ENCODE results near the gene EPSTI1. TPM values are rescaled to one million over a fixed set of nuclear protein-coding genes. Genes with fewer than 3 reads are reported as not detected.

The EPSTI1 gene
- total RNA-seq, 1 donor from 2014 or later: 96.0 TPM

DNA sequence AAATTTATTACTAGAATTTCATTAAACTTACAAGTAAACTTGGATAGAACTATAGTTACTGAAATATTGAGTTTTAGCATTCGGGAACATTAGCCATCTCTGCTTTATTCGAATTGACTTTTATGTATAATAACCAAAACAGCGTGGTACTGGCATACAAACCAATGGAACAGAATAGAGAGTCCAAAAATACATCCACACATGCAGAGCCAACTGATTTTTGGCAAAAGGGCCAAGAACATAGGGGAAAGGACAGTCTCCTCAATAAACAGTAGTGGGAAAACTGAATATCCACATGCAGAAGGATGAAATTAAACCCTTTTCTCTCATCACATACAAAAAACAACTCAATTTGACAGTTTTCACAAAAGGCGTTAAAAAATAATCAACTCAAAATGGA lies 84.3 kb downstream of the EPSTI1 start:
- peaks cover 3% of the 10 kb centered on the region for H3K4me1 Mint-ChIP-seq (ENCODE audit: low read depth, unreplicated experiment)
- no peaks in the 10 kb centered on the region for H3K79me2 ChIP-seq (ENCODE audit: insufficient read depth, low read length)
- DNase-seq (ENCODE audit: low read depth) (no peak), FAIRE-seq (no peak)
- no peaks in the 10 kb centered on the region for H3K9me3 ChIP-seq (ENCODE audit: insufficient read depth, low read depth, low read length)
- no peak overlapping the region for H3K4me2 ChIP-seq (ENCODE audit: low read length)
- H3K36me3 Mint-ChIP-seq (ENCODE audit: low read depth, unreplicated experiment): peaks cover 8% of the 10 kb centered on the region
- TF ChIP-seq, protein P1, sequence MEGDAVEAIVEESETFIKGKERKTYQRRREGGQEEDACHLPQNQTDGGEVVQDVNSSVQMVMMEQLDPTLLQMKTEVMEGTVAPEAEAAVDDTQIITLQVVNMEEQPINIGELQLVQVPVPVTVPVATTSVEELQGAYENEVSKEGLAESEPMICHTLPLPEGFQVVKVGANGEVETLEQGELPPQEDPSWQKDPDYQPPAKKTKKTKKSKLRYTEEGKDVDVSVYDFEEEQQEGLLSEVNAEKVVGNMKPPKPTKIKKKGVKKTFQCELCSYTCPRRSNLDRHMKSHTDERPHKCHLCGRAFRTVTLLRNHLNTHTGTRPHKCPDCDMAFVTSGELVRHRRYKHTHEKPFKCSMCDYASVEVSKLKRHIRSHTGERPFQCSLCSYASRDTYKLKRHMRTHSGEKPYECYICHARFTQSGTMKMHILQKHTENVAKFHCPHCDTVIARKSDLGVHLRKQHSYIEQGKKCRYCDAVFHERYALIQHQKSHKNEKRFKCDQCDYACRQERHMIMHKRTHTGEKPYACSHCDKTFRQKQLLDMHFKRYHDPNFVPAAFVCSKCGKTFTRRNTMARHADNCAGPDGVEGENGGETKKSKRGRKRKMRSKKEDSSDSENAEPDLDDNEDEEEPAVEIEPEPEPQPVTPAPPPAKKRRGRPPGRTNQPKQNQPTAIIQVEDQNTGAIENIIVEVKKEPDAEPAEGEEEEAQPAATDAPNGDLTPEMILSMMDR (IDR thresholded peaks at IDR 0.05; ENCODE audit: insufficient read depth, low read depth, low read length): no peak
- no peak for TF ChIP-seq EZH2 (IDR thresholded peaks at IDR 0.05; ENCODE audit: insufficient read depth, low read length)
- no peak overlapping the region for H3K27ac Mint-ChIP-seq (ENCODE audit: unreplicated experiment)
- H3K4me3 Mint-ChIP-seq (ENCODE audit: unreplicated experiment): no peak overlapping the region
- no peak overlapping the region for H3K27ac ChIP-seq (ENCODE audit: low read depth, low read length)
- no peaks in the 10 kb centered on the region for H3K27me3 ChIP-seq (ENCODE audit: insufficient read depth, low read length)
- peaks cover 1% of the 10 kb centered on the region for H3K9me3 Mint-ChIP-seq (ENCODE audit: unreplicated experiment)
- H3K4me3 ChIP-seq (ENCODE audit: insufficient read depth, low read depth, low read length): no peak overlapping the region
- no peaks in the 10 kb centered on the region for H3K27me3 Mint-ChIP-seq (ENCODE audit: low read depth, unreplicated experiment)
- H3K36me3 ChIP-seq (ENCODE audit: insufficient read depth, low read length): no peaks in the 10 kb centered on the region
- H3K9ac ChIP-seq (ENCODE audit: low read length): no peak overlapping the region
- no peaks in the 10 kb centered on the region for H4K20me1 ChIP-seq (ENCODE audit: insufficient read depth, low read length)
- H3K4me1 ChIP-seq (ENCODE audit: insufficient read depth, low read length): no peaks in the 10 kb centered on the region
- no peak overlapping the region for H2AFZ ChIP-seq (ENCODE audit: low read depth, low read length)

DNA sequence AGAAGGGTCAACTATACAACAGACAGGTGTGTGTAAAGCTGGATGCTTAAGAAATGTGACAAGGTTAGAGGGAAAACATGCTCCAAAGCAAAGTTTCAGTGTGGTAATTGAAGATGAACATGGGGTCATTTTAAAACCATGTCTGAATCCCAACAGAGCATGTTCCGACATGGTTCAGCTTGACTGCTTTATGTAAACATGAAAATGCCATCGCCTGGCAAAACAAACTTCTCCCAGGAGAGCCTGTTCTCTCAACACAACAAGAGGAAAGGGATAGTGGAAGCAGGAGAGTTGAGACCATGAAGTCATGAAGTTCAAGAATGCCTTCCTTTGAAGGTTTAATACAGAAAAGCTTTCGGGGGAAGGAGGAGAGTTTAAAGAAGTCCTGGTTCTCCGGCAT lies 85.8 kb downstream of the EPSTI1 start:
- no peak for DNase-seq (ENCODE audit: low read depth)
- no peaks in the 10 kb centered on the region for H3K36me3 ChIP-seq (ENCODE audit: insufficient read depth, low read length)
- no peaks in the 10 kb centered on the region for H4K20me1 ChIP-seq (ENCODE audit: insufficient read depth, low read length)
- H3K9me3 ChIP-seq (ENCODE audit: insufficient read depth, low read depth, low read length): no peaks in the 10 kb centered on the region
- no peak for FAIRE-seq
- no peaks in the 10 kb centered on the region for H3K79me2 ChIP-seq (ENCODE audit: insufficient read depth, low read length)
- H3K4me2 ChIP-seq (ENCODE audit: low read length): no peak overlapping the region
- no peaks in the 10 kb centered on the region for H3K4me1 ChIP-seq (ENCODE audit: insufficient read depth, low read length)
- peaks cover 1% of the 10 kb centered on the region for H3K4me1 Mint-ChIP-seq (ENCODE audit: low read depth, unreplicated experiment)
- no peak overlapping the region for H3K4me3 ChIP-seq (ENCODE audit: insufficient read depth, low read depth, low read length)
- H3K27me3 ChIP-seq (ENCODE audit: insufficient read depth, low read length): no peaks in the 10 kb centered on the region
- H3K9me3 Mint-ChIP-seq (ENCODE audit: unreplicated experiment): peaks cover 1% of the 10 kb centered on the region
- no peak overlapping the region for H3K4me3 Mint-ChIP-seq (ENCODE audit: unreplicated experiment)
- H3K27ac Mint-ChIP-seq (ENCODE audit: unreplicated experiment): no peak overlapping the region
- H3K9ac ChIP-seq (ENCODE audit: low read length): no peak overlapping the region
- peaks cover 7% of the 10 kb centered on the region for H3K36me3 Mint-ChIP-seq (ENCODE audit: low read depth, unreplicated experiment)
- no peaks in the 10 kb centered on the region for H3K27me3 Mint-ChIP-seq (ENCODE audit: low read depth, unreplicated experiment)
- no peak overlapping the region for H2AFZ ChIP-seq (ENCODE audit: low read depth, low read length)
- TF ChIP-seq, protein P1 (IDR thresholded peaks at IDR 0.05; ENCODE audit: insufficient read depth, low read depth, low read length): no peak
- TF ChIP-seq EZH2 (IDR thresholded peaks at IDR 0.05; ENCODE audit: insufficient read depth, low read length): no peak
- no peak overlapping the region for H3K27ac ChIP-seq (ENCODE audit: low read depth, low read length)

DNA sequence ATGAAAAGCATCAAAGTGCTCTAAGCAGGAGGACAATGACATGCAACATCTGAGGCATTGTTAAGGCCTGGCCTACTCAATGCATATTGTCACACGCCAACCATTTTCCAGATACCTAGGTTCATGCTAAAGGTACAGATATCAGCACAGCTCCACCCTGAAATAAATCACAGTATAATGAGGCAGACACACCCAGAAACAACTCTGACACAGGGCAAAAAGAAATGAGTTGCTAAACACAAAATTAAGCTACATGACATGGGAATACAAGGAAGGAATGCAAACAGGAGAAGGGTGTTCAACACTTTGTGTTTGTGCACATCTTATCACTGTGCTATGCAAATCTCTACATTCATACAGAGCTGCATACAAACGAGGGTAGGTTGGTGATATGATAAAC lies 86.5 kb downstream of the EPSTI1 start:
- Histone ChIP-seq H4K20me1 (ENCODE audit: insufficient read depth, low read length) (no peaks in the 10 kb centered on the region), H2AFZ (ENCODE audit: low read depth, low read length) (no peak overlapping the region), H3K79me2 (ENCODE audit: insufficient read depth, low read length) (no peaks in the 10 kb centered on the region), H3K27me3 (ENCODE audit: insufficient read depth, low read length) (no peaks in the 10 kb centered on the region), H3K4me1 (ENCODE audit: insufficient read depth, low read length) (no peaks in the 10 kb centered on the region), H3K27ac (ENCODE audit: low read depth, low read length) (no peak overlapping the region), H3K4me2 (ENCODE audit: low read length) (no peak overlapping the region), H3K4me3 (ENCODE audit: insufficient read depth, low read depth, low read length) (no peak overlapping the region), H3K9ac (ENCODE audit: low read length) (no peak overlapping the region), H3K36me3 (ENCODE audit: insufficient read depth, low read length) (no peaks in the 10 kb centered on the region), H3K9me3 (ENCODE audit: insufficient read depth, low read depth, low read length) (no peaks in the 10 kb centered on the region)
- no peak overlapping the region for H3K27ac Mint-ChIP-seq (ENCODE audit: unreplicated experiment)
- DNase-seq (ENCODE audit: low read depth) (no peak), FAIRE-seq (no peak)
- no peak for TF ChIP-seq EZH2 (IDR thresholded peaks at IDR 0.05; ENCODE audit: insufficient read depth, low read length)
- TF ChIP-seq, protein P1 (IDR thresholded peaks at IDR 0.05; ENCODE audit: insufficient read depth, low read depth, low read length): no peak
- H3K9me3 Mint-ChIP-seq (ENCODE audit: unreplicated experiment): peaks cover 1% of the 10 kb centered on the region
- no peak overlapping the region for H3K4me3 Mint-ChIP-seq (ENCODE audit: unreplicated experiment)
- H3K27me3 Mint-ChIP-seq (ENCODE audit: low read depth, unreplicated experiment): no peaks in the 10 kb centered on the region
- peaks cover 1% of the 10 kb centered on the region for H3K4me1 Mint-ChIP-seq (ENCODE audit: low read depth, unreplicated experiment)
- peaks cover 7% of the 10 kb centered on the region for H3K36me3 Mint-ChIP-seq (ENCODE audit: low read depth, unreplicated experiment)
